Tibial nerve (tissue), 4 donors: ENCODE data around the gene RNASE12.

Source experiments
- CTCF ChIP-seq, 5 experiments: fragments of 200-600 bp in 3 of 5; fragments of 450-650 bp in 2 of 5; sonication (generic) in 3 of 5; IDR thresholded peaks; one replicate each; pipeline ENCODE4 v1.5.1; 2016 to 2019; ENCODE audit warnings: antibody characterized with exemption in 5 of 5, mild to moderate bottlenecking in 3 of 5, moderate library complexity in 2 of 5
- EP300 ChIP-seq, 2 donors: sonication (generic); formaldehyde crosslinking; IDR thresholded peaks; one replicate each; pipeline ENCODE4 v1.6.1; 2017; ENCODE audit warnings: antibody characterized with exemption in 2 of 2, mild to moderate bottlenecking in 1 of 2

GRCh38 chr14:20618271-20618749, 27.1 kb upstream of the RNASE12 start:
- TF ChIP-seq CTCF (IDR thresholded peaks at IDR 0.05), result no peak
- TF ChIP-seq EP300 (IDR thresholded peaks at IDR 0.05), result no peak
